Hepatocyte (in vitro differentiated cells): ENCODE results near the gene TPSG1.

Experiments
- EZH2phosphoT487 ChIP-seq: fragments of 200-600 bp; sonication (generic); IDR thresholded peaks from one replicate; pipeline ENCODE4 v1.6.1; 2018; ENCODE audit warnings: antibody characterized with exemption, mild to moderate bottlenecking, low read depth, moderate library complexity; ENCODE audit not compliant: unreplicated experiment, severe bottlenecking
- TF ChIP-seq, protein P1 (sequence below): fragments of 200-600 bp; sonication (generic); IDR thresholded peaks from 2 replicates; pipeline ENCODE4 v1.5.1; 2016; ENCODE audit warnings: antibody characterized with exemption, mild to moderate bottlenecking; ENCODE audit not compliant: poor library complexity

DNA sequence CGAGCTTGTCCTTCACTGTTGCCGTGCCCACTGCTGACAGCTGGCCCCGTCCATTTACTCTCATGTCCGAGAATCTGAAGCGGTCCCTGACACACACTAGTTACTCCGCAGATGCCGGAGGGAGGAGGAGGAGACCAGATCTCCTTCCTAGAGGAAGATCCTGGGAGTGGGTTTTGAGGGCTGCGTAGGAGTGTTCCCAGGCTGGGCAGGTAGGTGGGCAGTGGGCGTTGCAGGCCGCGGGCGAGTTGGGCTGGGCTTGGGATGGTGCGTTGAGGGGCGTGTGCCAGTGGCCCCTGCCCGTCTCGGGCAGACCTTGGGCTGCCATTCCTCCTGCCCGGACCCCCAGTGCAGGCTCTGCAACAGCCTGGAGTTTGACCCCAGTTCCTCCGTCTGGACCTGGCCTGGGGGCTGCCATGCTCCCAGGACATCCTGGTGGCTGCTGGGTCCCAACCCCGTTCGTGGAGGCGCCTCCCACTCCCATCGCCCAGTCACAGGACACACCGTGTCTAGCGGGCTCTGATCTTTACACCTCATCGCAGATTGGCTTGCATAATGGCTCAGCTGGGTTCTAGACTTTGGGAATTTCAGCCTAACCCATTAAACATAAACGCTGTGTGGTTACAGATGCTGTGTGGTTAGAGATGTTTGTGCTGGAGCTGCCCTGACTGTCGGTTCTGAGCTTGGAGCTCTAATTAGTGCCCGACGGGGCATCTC, 49.3 kb downstream of the TPSG1 start:
- TF ChIP-seq, protein P1, sequence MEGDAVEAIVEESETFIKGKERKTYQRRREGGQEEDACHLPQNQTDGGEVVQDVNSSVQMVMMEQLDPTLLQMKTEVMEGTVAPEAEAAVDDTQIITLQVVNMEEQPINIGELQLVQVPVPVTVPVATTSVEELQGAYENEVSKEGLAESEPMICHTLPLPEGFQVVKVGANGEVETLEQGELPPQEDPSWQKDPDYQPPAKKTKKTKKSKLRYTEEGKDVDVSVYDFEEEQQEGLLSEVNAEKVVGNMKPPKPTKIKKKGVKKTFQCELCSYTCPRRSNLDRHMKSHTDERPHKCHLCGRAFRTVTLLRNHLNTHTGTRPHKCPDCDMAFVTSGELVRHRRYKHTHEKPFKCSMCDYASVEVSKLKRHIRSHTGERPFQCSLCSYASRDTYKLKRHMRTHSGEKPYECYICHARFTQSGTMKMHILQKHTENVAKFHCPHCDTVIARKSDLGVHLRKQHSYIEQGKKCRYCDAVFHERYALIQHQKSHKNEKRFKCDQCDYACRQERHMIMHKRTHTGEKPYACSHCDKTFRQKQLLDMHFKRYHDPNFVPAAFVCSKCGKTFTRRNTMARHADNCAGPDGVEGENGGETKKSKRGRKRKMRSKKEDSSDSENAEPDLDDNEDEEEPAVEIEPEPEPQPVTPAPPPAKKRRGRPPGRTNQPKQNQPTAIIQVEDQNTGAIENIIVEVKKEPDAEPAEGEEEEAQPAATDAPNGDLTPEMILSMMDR: no peak
- TF ChIP-seq EZH2phosphoT487: no peak
